CD4-positive, alpha-beta T cell treated with Interleukin-4 for 1 hour (primary cell): ENCODE results near the gene USP5.
"Not testable (repeated sequence)": the region's sequence is repeated elsewhere in the genome, so short reads cannot be mapped to it uniquely, and the experiment has no call there.

Experiments
- DNase-seq, 2 donors: peaks; one replicate each; pipeline ENCODE4 v3.0.0-alpha.2; 2020 to 2022

USP5 gene

GRCh38 chr12:6867413-6868210, 15.7 kb downstream of the USP5 start, which contains the start of gene TPI1:
Gene TPI1 (plus strand): TSS chr12:6867531. CDS start chr12:6867567, 36 bp downstream.
- peak; percentile 87 for DNase-seq

- peak in 1 of 2 donors; percentile 13 for DNase-seq
Measured at GRCh38 chr12:6868211-6869048, 16.5 kb downstream of the USP5 start.

GRCh38 chr12:6869049-6870021, 17.4 kb downstream of the USP5 start:
- peak; percentile 86 to 88 for DNase-seq

- DNase-seq, result not testable (repeated sequence)
Measured at GRCh38 chr12:6870304-6870703, 18.4 kb downstream of the USP5 start.

- peak in 1 of 2 donors; percentile 49 for DNase-seq
Measured at GRCh38 chr12:6871052-6871957, 19.4 kb downstream of the USP5 start.

GRCh38 chr12:6872073-6873048, 20.4 kb downstream of the USP5 start:
- peak; percentile 84 to 88 for DNase-seq

- peak; percentile 97 to 98 for DNase-seq
Measured at GRCh38 chr12:6873094-6874014, 21.4 kb downstream of the USP5 start, which contains the start of gene SPSB2. Gene SPSB2 (minus strand): TSS chr12:6873303. CDS start chr12:6872901, 402 bp downstream.

- DNase-seq, result not testable (repeated sequence)
Measured at GRCh38 chr12:6874015-6874368, 22.0 kb downstream of the USP5 start.

GRCh38 chr12:6879824-6880223, 27.9 kb downstream of the USP5 start:
- not testable (repeated sequence) for DNase-seq

- no peak for DNase-seq
Measured at GRCh38 chr12:6883252-6883651, 31.3 kb downstream of the USP5 start.

- no peak for DNase-seq
Measured at GRCh38 chr12:6883683-6884082, 31.7 kb downstream of the USP5 start.

- no peak for DNase-seq
Measured at GRCh38 chr12:6884539-6884938, 32.6 kb downstream of the USP5 start.

GRCh38 chr12:6886206-6886999, 34.5 kb downstream of the USP5 start:
- not testable (repeated sequence) for DNase-seq

GRCh38 chr12:6887460-6887859, 35.5 kb downstream of the USP5 start:
- DNase-seq, result no peak

GRCh38 chr12:6888360-6888759, 36.4 kb downstream of the USP5 start:
- no peak for DNase-seq

GRCh38 chr12:6888794-6889193, 36.8 kb downstream of the USP5 start:
- not testable (repeated sequence) for DNase-seq

- not testable (repeated sequence) for DNase-seq
Measured at GRCh38 chr12:6889775-6890573, 38.0 kb downstream of the USP5 start.
